GM18907 (cell line): ENCODE data around the gene RAI2.

Experiments used
- ATAC-seq: cut with Tn5 transposase; IDR thresholded peaks from one replicate; pipeline ENCODE4 v1.9.1; 2021; ENCODE audit warnings: mild to moderate bottlenecking, moderate library complexity; ENCODE audit not compliant: unreplicated experiment

RAI2 gene

DNA sequence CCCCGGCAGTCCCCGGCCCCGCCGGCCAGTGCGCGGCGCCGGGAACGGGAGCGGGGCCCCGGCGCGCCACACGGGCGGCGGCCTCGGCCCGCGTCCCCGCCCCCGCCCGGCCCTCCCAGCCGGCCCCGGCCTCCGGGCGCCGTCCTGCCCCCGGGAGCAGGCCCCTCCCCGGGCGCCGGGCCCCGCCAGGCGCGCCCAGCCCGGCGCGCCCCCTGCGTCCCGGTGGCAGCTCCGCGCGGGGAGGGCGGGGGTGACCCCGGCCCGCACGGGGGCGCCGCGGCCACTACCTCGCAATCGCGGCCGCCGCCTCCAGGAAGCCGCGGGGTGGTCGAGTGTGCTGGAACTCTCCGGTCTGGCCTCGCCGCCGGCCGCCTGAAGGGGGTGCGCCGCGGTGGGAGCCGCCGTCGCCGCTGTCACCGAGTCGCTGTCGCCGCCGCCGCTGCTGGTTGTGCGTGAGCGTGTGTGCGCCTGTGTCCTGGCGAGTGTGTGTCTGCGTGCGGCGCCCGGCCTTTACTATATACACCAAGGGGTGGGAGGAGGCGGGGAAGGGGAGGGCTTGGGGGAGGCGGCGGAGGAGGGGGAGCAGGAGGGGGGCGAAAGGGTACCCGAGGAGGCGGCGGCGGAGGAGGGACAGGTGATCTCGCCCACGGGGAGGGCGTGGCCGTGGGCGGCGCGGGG is at the start of gene RAI2:
RAI2 (minus strand) TSS at position 488 of the 678 bp plus-strand sequence. CDS start 59,288 bp downstream, outside the sequence.
- ATAC-seq, result no peak

GRCh38 chrX:17888421-17888820 is 27.3 kb upstream of the RAI2 start:
- ATAC-seq, result no peak

DNA sequence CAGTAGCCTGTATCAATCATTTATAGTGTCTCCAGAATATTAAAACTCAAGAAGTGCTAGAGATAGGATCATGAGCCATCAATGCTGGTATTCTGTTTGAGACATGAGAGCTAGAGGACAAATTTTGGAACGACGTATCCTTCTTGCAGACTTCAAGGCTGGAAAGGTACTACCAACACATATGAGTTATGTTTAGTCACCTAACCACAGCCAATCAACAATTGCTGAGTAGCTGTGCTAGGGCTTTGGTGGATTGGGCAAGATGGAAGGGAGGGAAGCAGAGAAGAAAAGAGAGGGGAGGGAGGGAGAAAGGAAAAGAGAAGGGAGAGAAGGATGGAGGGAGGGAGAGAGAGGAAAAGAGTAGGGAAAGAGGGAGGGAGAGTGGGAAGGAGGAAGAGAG is 21.6 kb upstream of the RAI2 start:
- ATAC-seq, result no peak

GRCh38 chrX:17878028-17878670 is 17.1 kb upstream of the RAI2 start:
- no peak for ATAC-seq

DNA sequence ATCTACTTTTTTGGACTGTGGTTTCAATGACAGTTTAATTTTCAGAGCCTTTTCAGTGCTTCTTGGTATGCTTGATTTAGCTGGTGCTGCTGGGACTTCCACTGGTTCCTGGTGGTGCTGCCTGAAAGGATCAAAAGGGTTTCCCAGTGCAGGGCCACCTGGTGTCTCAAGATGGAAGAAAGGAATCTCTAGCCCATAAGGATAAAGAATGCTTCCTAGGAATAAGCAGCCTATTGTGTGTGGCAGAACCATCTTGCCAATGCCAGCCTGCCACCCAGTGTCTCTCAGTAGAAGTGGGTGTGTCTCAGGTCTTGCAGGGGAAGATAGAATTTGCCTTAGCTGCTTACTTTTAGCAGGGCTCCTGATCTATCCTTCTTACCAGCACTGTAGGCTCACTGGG is 15.0 kb upstream of the RAI2 start:
- ATAC-seq, result no peak

GRCh38 chrX:17869580-17869979 is 8.5 kb upstream of the RAI2 start:
- no peak for ATAC-seq

DNA sequence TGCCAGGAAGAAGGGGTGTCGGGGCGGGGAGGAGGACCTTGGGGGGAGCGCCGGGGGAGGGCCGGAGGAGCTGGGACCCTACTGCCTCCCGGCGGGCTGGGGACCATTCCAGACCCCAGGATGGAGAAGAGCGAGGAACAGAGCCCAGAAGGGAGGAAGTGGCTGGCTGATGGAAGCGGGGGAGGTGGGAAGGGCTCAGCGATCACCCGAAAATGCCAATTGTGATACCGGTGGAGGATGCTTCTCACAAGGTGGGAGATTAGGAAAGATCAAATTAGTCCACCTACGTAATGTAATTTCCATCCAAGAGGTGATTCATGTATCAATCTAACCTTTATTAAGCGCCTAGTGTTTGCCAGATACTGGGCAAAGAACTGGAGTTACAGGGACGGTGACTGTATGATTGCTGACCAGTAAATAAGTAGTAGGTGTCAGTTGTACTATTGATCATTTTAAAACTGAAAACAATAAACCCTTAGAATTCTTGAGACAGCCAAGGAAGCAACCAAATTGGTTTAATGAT is 452 bp upstream of the RAI2 start:
- no peak for ATAC-seq

GRCh38 chrX:17860179-17860780 is 818 bp downstream of the RAI2 start:
- ATAC-seq, result no peak

- ATAC-seq, result no peak
Observed at GRCh38 chrX:17859609-17860178, 1.4 kb downstream of the RAI2 start.

GRCh38 chrX:17854531-17854930 is 6.6 kb downstream of the RAI2 start:
- no peak for ATAC-seq

DNA sequence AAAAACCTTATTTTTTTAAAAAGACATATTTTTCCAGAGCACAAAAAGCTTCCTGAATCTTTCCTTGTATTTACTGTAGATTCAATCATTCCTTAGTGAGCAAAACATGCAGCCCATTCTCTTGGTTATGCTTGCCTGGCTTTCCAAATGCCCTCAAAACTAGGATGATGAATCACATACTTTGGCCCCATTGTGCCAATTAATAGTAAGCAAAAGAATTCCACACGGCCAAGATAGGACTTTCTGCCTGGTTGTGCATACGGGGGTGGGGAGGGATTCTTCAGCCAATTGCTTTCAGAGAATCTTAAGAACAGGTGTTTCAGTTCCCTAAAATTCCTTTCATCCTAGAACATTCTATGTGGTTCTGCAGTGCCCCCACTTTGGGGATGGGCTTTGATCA is 7.0 kb downstream of the RAI2 start:
- no peak for ATAC-seq

GRCh38 chrX:17851874-17852273 is 9.2 kb downstream of the RAI2 start:
- no peak for ATAC-seq

DNA sequence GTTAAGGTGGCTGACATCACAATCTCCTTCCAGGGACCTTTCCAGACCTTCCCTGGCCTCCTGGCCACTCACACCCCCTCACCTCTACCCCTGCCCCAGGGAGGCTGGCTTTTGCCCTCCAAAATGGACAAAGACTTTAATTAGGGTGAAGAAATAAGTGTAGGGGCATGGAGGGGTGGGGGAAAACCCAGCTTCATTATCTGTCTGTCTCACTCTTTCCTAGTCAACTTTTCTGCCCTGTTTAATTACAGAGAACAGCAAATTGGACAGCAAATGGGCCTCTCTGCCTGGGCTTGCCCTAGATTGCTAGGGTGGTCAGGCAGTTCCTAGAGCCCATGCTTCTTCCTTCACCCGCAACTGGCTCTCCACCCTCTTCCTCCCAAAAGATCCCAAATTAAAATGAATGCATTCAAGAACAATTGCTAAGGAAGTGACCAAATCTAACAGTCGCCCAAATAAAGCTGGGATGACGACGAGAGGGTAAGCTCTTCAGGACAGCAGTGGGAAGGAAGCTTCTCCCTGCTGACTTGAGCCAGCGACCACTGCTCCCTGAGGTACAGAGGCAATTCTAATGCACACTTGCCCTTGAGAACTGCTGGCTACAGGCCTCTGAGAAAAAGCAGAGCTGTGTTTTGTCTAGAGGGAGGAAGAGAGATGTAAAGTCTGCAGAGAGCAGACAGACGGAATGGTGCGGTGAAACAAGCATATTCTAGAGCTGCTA is 12.4 kb downstream of the RAI2 start:
- no peak for ATAC-seq

GRCh38 chrX:17846045-17846444 is 15.1 kb downstream of the RAI2 start:
- no peak for ATAC-seq

- ATAC-seq, result no peak
Observed at GRCh38 chrX:17844236-17844635, 16.9 kb downstream of the RAI2 start.

- ATAC-seq, result no peak
Observed at GRCh38 chrX:17842769-17843525, 18.2 kb downstream of the RAI2 start.

DNA sequence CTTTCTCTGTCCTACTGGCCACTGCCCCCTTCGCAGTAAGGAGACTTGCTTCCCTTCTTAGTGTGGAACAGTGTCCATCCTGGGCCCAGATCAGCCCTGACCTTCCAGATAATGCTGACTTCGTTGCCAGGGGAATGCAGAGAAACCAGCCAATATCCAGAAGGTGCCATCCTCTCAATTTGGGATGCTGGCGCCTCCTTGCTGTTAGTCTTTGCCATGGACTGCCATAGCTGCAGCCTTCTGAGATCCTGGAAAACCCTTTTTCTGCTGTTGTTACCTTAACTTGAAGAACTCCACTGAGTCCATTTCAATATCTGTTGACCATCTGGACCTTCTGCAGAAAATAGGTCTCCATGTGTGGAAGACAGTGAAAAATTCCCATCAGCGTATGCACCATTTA is 21.8 kb downstream of the RAI2 start:
- ATAC-seq, result no peak

- no peak for ATAC-seq
Observed at GRCh38 chrX:17836830-17837229, 24.3 kb downstream of the RAI2 start.

DNA sequence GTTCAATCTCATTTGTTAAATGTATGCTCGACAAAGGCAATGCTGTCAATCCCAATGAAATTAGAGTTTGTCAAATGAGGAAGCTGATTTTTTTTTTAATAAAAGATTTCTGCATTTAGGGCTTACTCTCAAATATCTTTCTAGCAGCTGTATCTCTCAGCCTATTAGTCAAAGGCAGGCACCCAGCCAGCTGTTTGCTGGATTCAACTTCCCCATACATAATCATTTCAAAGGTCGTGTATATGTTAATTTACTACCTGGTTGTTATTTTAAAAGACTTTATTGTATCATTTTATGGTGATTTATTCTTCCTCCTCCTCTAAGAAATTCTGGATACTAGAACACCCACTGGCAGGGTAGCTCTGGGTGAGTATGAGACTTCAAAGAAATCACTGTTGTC is 27.1 kb downstream of the RAI2 start:
- ATAC-seq, result no peak

DNA sequence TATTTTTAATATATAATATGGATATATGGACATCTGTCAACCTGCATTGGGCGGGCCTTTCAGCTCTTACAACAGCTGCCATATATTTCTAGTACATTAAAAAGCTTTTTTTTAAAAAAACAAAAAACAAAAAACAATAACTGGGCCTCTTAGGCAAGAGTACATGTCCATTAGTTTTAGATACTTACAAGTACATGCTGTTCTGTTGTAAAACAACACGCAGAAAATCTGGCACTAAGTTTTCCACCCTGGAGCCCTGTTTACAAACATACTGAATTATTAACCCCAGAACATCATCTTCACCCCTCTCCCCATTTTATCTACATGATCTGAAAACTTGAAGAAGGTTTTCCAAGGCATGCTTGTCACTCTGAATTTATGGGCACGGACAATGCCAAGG is 29.8 kb downstream of the RAI2 start:
- ATAC-seq, result no peak
